WI38 (cell line): ENCODE measurements around the gene CEP131.
A peak's percentile ranks its signal among the peaks of the same experiment; 100 is the strongest.

Experiments used
- H3K4me3 ChIP-seq: 2 replicates; pipeline ENCODE4 v1.5.1; 2011; ENCODE audit warnings: low read depth, mild to moderate bottlenecking, control low read depth, low read length
- TF ChIP-seq, protein P1 (sequence below): IDR thresholded peaks from 2 replicates; pipeline ENCODE4 v1.5.1; 2012; ENCODE audit warnings: low read depth, mild to moderate bottlenecking, control low read depth, low read length

CEP131 gene

DNA sequence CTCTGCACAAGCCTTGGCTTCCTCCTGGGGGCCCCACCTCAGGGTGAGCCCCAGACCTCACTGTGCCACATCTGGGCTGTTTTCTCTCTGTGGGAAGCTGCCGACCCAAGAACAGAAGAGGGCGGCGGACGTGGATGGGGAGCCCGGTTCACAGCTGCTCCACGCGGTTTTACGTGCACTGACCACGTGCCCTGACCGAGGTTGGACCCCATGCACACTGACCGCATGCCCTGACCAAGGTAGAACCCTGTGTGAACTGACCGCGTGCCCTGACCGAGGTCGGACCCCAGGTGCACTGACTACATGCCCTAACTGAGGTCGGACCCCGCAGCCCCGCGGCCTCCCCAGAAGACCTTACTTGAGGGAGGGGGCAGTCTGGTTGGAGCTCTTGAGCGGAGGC is 19.6 kb downstream of the CEP131 start:
- TF ChIP-seq, protein P1, sequence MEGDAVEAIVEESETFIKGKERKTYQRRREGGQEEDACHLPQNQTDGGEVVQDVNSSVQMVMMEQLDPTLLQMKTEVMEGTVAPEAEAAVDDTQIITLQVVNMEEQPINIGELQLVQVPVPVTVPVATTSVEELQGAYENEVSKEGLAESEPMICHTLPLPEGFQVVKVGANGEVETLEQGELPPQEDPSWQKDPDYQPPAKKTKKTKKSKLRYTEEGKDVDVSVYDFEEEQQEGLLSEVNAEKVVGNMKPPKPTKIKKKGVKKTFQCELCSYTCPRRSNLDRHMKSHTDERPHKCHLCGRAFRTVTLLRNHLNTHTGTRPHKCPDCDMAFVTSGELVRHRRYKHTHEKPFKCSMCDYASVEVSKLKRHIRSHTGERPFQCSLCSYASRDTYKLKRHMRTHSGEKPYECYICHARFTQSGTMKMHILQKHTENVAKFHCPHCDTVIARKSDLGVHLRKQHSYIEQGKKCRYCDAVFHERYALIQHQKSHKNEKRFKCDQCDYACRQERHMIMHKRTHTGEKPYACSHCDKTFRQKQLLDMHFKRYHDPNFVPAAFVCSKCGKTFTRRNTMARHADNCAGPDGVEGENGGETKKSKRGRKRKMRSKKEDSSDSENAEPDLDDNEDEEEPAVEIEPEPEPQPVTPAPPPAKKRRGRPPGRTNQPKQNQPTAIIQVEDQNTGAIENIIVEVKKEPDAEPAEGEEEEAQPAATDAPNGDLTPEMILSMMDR: no peak
- H3K4me3 ChIP-seq: no peak overlapping the region

DNA sequence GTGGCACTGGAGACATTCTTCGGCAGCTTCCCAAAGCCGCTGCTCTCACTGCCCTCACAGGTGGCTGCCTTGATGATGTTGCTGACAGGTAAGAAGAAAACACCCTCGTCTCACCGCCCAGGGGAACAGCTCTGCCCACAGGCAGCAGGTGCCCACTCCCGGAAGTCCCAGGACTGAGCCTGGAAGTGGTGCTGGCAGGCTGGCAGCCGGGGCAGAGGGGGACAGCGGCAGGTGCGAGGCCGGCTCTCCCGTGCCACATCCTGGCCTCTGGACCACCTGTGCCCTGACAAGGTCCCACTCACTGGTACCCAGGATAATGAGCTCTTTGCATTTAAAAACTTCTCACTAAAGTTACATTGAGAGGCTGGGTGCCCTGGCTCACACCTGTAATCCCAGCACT is 20.4 kb downstream of the CEP131 start:
- H3K4me3 ChIP-seq: no peak overlapping the region
- TF ChIP-seq, protein P1: no peak

GRCh38 chr17:81200695-81201580 is 21.8 kb downstream of the CEP131 start:
- TF ChIP-seq, protein P1: peak; percentile 64
- H3K4me3 ChIP-seq: no peak overlapping the region

DNA sequence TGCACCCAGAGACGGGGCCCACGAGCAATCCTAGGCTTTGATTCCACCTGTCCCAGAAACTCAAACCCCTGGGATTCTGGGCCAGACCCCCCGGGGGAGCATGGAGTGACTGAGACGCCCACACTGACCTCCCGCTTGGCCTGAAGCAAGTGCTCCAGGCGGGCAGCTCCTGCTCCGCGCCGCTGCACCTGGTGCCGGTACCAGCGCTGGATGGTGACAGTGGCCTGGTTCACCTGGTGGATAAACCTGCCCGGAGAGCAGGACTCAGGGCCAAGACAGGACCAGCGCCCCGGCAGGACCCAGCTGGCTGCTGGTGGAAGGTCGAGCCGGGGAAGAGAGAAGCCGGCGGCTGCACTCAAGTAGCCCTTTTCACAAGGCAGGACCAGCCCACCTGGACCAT is 22.6 kb downstream of the CEP131 start:
- TF ChIP-seq, protein P1: no peak

GRCh38 chr17:81199482-81199830 is 23.3 kb downstream of the CEP131 start:
- H3K4me3 ChIP-seq: no peak overlapping the region
- TF ChIP-seq, protein P1: no peak

More for the DNA sequence above, 22.6 kb downstream of the CEP131 start:
- H3K4me3 ChIP-seq: no peak overlapping the region

DNA sequence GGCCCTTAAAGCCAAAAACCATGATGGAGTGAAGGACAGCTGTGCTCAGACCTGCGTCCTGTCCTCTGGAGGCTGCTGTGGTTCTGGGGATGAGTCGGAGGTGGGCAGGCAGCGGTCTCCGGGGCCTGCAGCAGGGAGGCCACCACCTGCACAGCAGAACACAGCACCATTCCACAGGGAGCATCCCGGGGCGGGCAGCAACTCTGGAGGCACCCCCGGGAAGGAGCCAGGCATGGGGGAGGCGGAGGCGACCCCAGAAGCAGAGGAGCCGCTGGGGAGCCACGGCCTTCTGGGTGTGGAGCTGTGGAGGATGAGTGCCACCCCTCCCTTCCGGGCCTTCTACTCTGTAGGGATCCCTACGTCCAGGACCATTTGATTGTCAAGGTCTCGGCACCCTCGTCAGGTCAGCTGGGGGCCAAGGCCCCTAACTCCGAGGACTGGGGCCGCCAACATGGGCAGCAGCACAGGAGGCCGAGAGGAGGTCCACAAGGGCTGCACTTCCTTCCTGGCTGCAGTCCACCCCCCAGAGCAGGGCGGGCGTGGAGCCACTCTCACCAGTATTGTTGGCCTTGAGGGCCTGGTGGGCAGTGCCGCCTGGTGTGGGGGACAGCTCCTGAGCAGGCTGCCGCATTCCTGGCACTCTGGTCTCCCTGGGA is 23.8 kb downstream of the CEP131 start:
- TF ChIP-seq, protein P1: no peak
- no peak overlapping the region for H3K4me3 ChIP-seq
